Prostate gland (tissue), 2 donors: Measurements from ENCODE around the gene FOXC2. TPM values are rescaled to one million over a fixed set of nuclear protein-coding genes. Genes with fewer than 3 reads are reported as not detected.
A peak's percentile ranks its signal among the peaks of the same experiment; 100 is the strongest.

Experiments
- DNase-seq: peaks from one replicate; pipeline ENCODE4 v3.0.0-alpha.2; 2019; ENCODE audit warnings: low spot score
- H3K27ac ChIP-seq, 2 donors: fragments of 200-600 bp; sonication (generic); 2 replicates each; pipeline ENCODE4 v1.5.1; 2017 to 2019
- H3K27me3 ChIP-seq: fragments of 200-600 bp; sonication (generic); replicated peaks from 2 replicates; pipeline ENCODE4 v1.5.1; 2019; ENCODE audit not compliant: insufficient read depth
- H3K36me3 ChIP-seq, 2 donors: fragments of 200-600 bp; sonication (generic); 1 replicate in 1 of 2; 2 replicates in 1 of 2; pipeline versions ENCODE4 v1.5.1 to v1.8.1; 2017 to 2019
- H3K4me1 ChIP-seq: fragments of 200-600 bp; sonication (generic); replicated peaks from 2 replicates; pipeline ENCODE4 v1.5.1; 2019
- H3K4me3 ChIP-seq, 2 donors: fragments of 200-600 bp; sonication (generic); 2 replicates each; pipeline ENCODE4 v1.5.1; 2017 to 2019
- H3K9me3 ChIP-seq: fragments of 200-600 bp; sonication (generic); 2 replicates; pipeline ENCODE4 v1.5.1; 2017
- CTCF ChIP-seq, 4 experiments: fragments of 200-600 bp in 2 of 4; fragments of 450-650 bp in 2 of 4; sonication (generic) in 2 of 4; IDR thresholded peaks; 1 replicate in 3 of 4; 2 replicates in 1 of 4; pipeline ENCODE4 v1.5.1; 2016 to 2019; ENCODE audit warnings: antibody characterized with exemption in 4 of 4, mild to moderate bottlenecking in 2 of 4, moderate library complexity in 2 of 4
- POLR2A ChIP-seq: fragments of 450-650 bp; IDR thresholded peaks from one replicate; pipeline ENCODE4 v1.6.1; 2016; ENCODE audit warnings: antibody characterized with exemption, mild to moderate bottlenecking
- POLR2AphosphoS5 ChIP-seq: sonication (generic); formaldehyde crosslinking; IDR thresholded peaks from one replicate; pipeline ENCODE4 v1.6.1; 2017; ENCODE audit warnings: antibody characterized with exemption
- WGBS: methylation state at CpG from one replicate; pipeline ENCODE4 v1.1.5; 2018; 5-methylcytosine and 5-hydroxymethylcytosine counted together
- intact Hi-C: fragments of 100-400 bp; cut with DNase I; formaldehyde crosslinking; loops from one replicate; pipeline ENCODE4 v1.14.2; 2022
- total RNA-seq, 2 donors: library from RNA; depleted of rRNA; stranded (reverse); fragments of >200 nt; gene quantifications; one replicate each; pipeline ENCODE4 v1.1.0, GENCODE V29; 2016

Gene FOXC2
- total RNA-seq, 2 donors from 2014 or later, result 0.41 to 6.5 TPM

GRCh38 chr16:86594721-86595120 lies 28.1 kb downstream of the FOXC2 start:
- WGBS, result 12% methylated on average over 8 of the region's 8 CpGs

GRCh38 chr16:86595983-86596605 lies 29.5 kb downstream of the FOXC2 start:
- TF ChIP-seq POLR2A (no peak), POLR2AphosphoS5 (no peak), CTCF (IDR thresholded peaks at IDR 0.05) (no peak)
- intact Hi-C loops, result no loop called here
- Histone ChIP-seq H3K27me3 (peaks cover 18% of the 10 kb centered on the region), H3K4me1 (no peaks in the 10 kb centered on the region), H3K27ac (no peak overlapping the region), H3K4me3 (no peak overlapping the region), H3K9me3 (no peaks in the 10 kb centered on the region), H3K36me3 (no peaks in the 10 kb centered on the region)
- 49% methylated on average over 10 of the region's 10 CpGs for WGBS
- DNase-seq, result no peak

More at GRCh38 chr16:86594721-86595120, 28.1 kb downstream of the FOXC2 start:
- Histone ChIP-seq H3K27me3 (peaks cover 18% of the 10 kb centered on the region), H3K36me3 (no peaks in the 10 kb centered on the region), H3K9me3 (no peaks in the 10 kb centered on the region), H3K27ac (no peak overlapping the region), H3K4me3 (no peak overlapping the region), H3K4me1 (no peaks in the 10 kb centered on the region)
- TF ChIP-seq POLR2AphosphoS5 (peak; percentile 41), CTCF (IDR thresholded peaks at IDR 0.05) (no peak)
- DNase-seq, result peak; percentile 13
- intact Hi-C loops, result no loop called here

GRCh38 chr16:86597126-86597879 lies 30.7 kb downstream of the FOXC2 start:
- 84% methylated on average over 18 of the region's 18 CpGs for WGBS

GRCh38 chr16:86597880-86598606 lies 31.4 kb downstream of the FOXC2 start:
- intact Hi-C loops, result no loop called here
- Histone ChIP-seq H3K9me3 (no peaks in the 10 kb centered on the region), H3K4me3 (no peak overlapping the region), H3K4me1 (no peaks in the 10 kb centered on the region), H3K36me3 (no peaks in the 10 kb centered on the region), H3K27me3 (peaks cover 7% of the 10 kb centered on the region), H3K27ac (no peak overlapping the region)
- TF ChIP-seq POLR2AphosphoS5 (no peak), CTCF (IDR thresholded peaks at IDR 0.05) (no peak), POLR2A (no peak)
- WGBS, result 72% methylated on average over 7 of the region's 7 CpGs
- no peak for DNase-seq

More at GRCh38 chr16:86597126-86597879, 30.7 kb downstream of the FOXC2 start:
- Histone ChIP-seq H3K36me3 (no peaks in the 10 kb centered on the region), H3K27me3 (peaks cover 13% of the 10 kb centered on the region), H3K4me1 (no peaks in the 10 kb centered on the region), H3K9me3 (no peaks in the 10 kb centered on the region), H3K27ac (no peak overlapping the region), H3K4me3 (no peak overlapping the region)
- no peak for TF ChIP-seq CTCF (IDR thresholded peaks at IDR 0.05)
- no peak for TF ChIP-seq POLR2A
- no peak for TF ChIP-seq POLR2AphosphoS5
- intact Hi-C loops, result no loop called here
- DNase-seq, result no peak
